GM12865 (cell line): ENCODE results near the gene MAP3K2.

Experiments used
- DNase-seq: peaks from one replicate; pipeline ENCODE4 v3.0.0; 2010; ENCODE audit warnings: low read depth
- H3K4me3 ChIP-seq: 2 replicates; pipeline ENCODE4 v1.5.1; 2011; ENCODE audit warnings: mild to moderate bottlenecking, low read depth, low read length, control low read depth
- CTCF ChIP-seq: IDR thresholded peaks from 2 replicates; pipeline ENCODE4 v1.5.1; 2011; ENCODE audit warnings: low read length, control low read depth, low read depth, inconsistent platforms; ENCODE audit not compliant: insufficient read depth; ENCODE audit errors: missing control alignments

Gene MAP3K2

GRCh38 chr2:127348426-127349000 is 39.3 kb downstream of the MAP3K2 start:
- DNase-seq = no peak
- TF ChIP-seq CTCF = no peak
- no peak overlapping the region for H3K4me3 ChIP-seq

- no peak for DNase-seq
- H3K4me3 ChIP-seq = no peak overlapping the region
Measured at GRCh38 chr2:127347734-127348392, 39.9 kb downstream of the MAP3K2 start.

GRCh38 chr2:127347015-127347414 is 40.8 kb downstream of the MAP3K2 start:
- H3K4me3 ChIP-seq = no peak overlapping the region
- DNase-seq = no peak
- no peak for TF ChIP-seq CTCF

More at GRCh38 chr2:127347734-127348392, 39.9 kb downstream of the MAP3K2 start:
- no peak for TF ChIP-seq CTCF

- no peak for TF ChIP-seq CTCF
- no peak overlapping the region for H3K4me3 ChIP-seq
- no peak for DNase-seq
Measured at GRCh38 chr2:127343277-127343676, 44.5 kb downstream of the MAP3K2 start.

GRCh38 chr2:127342101-127342500 is 45.7 kb downstream of the MAP3K2 start:
- TF ChIP-seq CTCF = no peak
- H3K4me3 ChIP-seq = no peak overlapping the region
- peak; percentile 64 for DNase-seq

- no peak overlapping the region for H3K4me3 ChIP-seq
- DNase-seq = no peak
- TF ChIP-seq CTCF = no peak
Measured at GRCh38 chr2:127332335-127332734, 55.4 kb downstream of the MAP3K2 start.

- no peak overlapping the region for H3K4me3 ChIP-seq
- DNase-seq = peak; percentile 21
- no peak for TF ChIP-seq CTCF
Measured at GRCh38 chr2:127330753-127331152, 57.0 kb downstream of the MAP3K2 start.
